Neuronal stem cell (in vitro differentiated cells): ENCODE results near the gene CD34.

Source experiments
- DNase-seq: peaks from one replicate; pipeline ENCODE4 v3.0.0-alpha.2; 2013; ENCODE audit warnings: low spot score
- H2AFZ ChIP-seq: one replicate; pipeline ENCODE4 v1.6.1; 2013; ENCODE audit warnings: mild to moderate bottlenecking, low read length, inconsistent platforms
- H2AK5ac ChIP-seq: 2 replicates; pipeline ENCODE4 v1.6.1; 2013; ENCODE audit warnings: low read depth, mild to moderate bottlenecking, inconsistent platforms, low read length, moderate library complexity, mixed read lengths
- H2BK120ac ChIP-seq: 2 replicates; pipeline ENCODE4 v1.6.1; 2013; ENCODE audit warnings: low read depth, mild to moderate bottlenecking, inconsistent platforms, low read length, moderate library complexity, mixed read lengths
- H2BK12ac ChIP-seq: one replicate; pipeline ENCODE4 v1.6.1; 2013; ENCODE audit warnings: low read length, inconsistent platforms
- H2BK15ac ChIP-seq: 2 replicates; pipeline ENCODE4 v1.6.1; 2013; ENCODE audit warnings: mild to moderate bottlenecking, low read length, inconsistent platforms, mixed read lengths
- H2BK5ac ChIP-seq: one replicate; pipeline ENCODE4 v1.6.1; 2013; ENCODE audit warnings: inconsistent platforms, mild to moderate bottlenecking, low read length, moderate library complexity
- H3K14ac ChIP-seq: one replicate; pipeline ENCODE4 v1.6.1; 2013; ENCODE audit warnings: low read length, inconsistent platforms
- H3K18ac ChIP-seq: 2 replicates; pipeline ENCODE4 v1.6.1; 2013; ENCODE audit warnings: low read length, inconsistent platforms
- H3K23ac ChIP-seq: 2 replicates; pipeline ENCODE4 v1.6.1; 2013; ENCODE audit warnings: low read depth, mild to moderate bottlenecking, mixed read lengths, low read length, inconsistent platforms; ENCODE audit not compliant: poor library complexity
- H3K27ac ChIP-seq: replicated peaks from 3 replicates; pipeline ENCODE4 v1.5.1; 2013; ENCODE audit warnings: low read length, inconsistent platforms
- H3K27me3 ChIP-seq, 3 experiments: 2 replicates each; pipeline ENCODE4 v1.6.1; 2013; ENCODE audit warnings: low read length in 3 of 3, mild to moderate bottlenecking in 2 of 3, inconsistent platforms in 1 of 3, low read depth in 1 of 3, mixed read lengths in 1 of 3, moderate library complexity in 1 of 3; ENCODE audit not compliant: control insufficient read depth in 3 of 3, insufficient read depth in 3 of 3
- H3K36me3 ChIP-seq, 2 donors: replicated peaks in 1 of 2; 2 replicates each; pipeline ENCODE4 v1.6.1; 2013; ENCODE audit warnings: low read length in 2 of 2; ENCODE audit not compliant: control insufficient read depth in 2 of 2, insufficient read depth in 2 of 2
- H3K4ac ChIP-seq: 2 replicates; pipeline ENCODE4 v1.6.1; 2013; ENCODE audit warnings: inconsistent platforms, mild to moderate bottlenecking, low read length, moderate library complexity
- H3K4me1 ChIP-seq, 2 donors: 1 replicate in 1 of 2; 2 replicates in 1 of 2; pipeline ENCODE4 v1.6.1; 2013; ENCODE audit warnings: low read length in 2 of 2, low read depth in 1 of 2; ENCODE audit not compliant: control insufficient read depth in 2 of 2, insufficient read depth in 1 of 2
- H3K4me2 ChIP-seq: one replicate; pipeline ENCODE4 v1.6.1; 2013; ENCODE audit warnings: mild to moderate bottlenecking, low read length, inconsistent platforms; ENCODE audit not compliant: insufficient read depth, poor library complexity, severe bottlenecking
- H3K4me3 ChIP-seq, 2 donors: 2 replicates each; pipeline ENCODE4 v1.5.1; 2013; ENCODE audit warnings: low read length in 2 of 2, mild to moderate bottlenecking in 2 of 2, inconsistent platforms in 1 of 2, moderate library complexity in 1 of 2
- H3K79me1 ChIP-seq: one replicate; pipeline ENCODE4 v1.6.1; 2013; ENCODE audit warnings: low read depth, mild to moderate bottlenecking, inconsistent platforms, low read length, moderate library complexity
- H3K9ac ChIP-seq: one replicate; pipeline ENCODE4 v1.6.1; 2013; ENCODE audit warnings: mild to moderate bottlenecking, low read depth, low read length, inconsistent platforms; ENCODE audit not compliant: poor library complexity
- H3K9me3 ChIP-seq, 2 donors: replicated peaks in 1 of 2; 2 replicates each; pipeline versions ENCODE3 to v1.6.1; 2013; ENCODE audit warnings: low read length in 2 of 2, mild to moderate bottlenecking in 2 of 2, inconsistent platforms in 1 of 2, low read depth in 1 of 2, mixed read lengths in 1 of 2, moderate library complexity in 1 of 2; ENCODE audit not compliant: control insufficient read depth in 2 of 2, insufficient read depth in 1 of 2
- H4K8ac ChIP-seq: one replicate; pipeline ENCODE4 v1.6.1; 2013; ENCODE audit warnings: low read depth, mild to moderate bottlenecking, inconsistent platforms, low read length, moderate library complexity
- H4K91ac ChIP-seq: one replicate; pipeline ENCODE4 v1.6.1; 2013; ENCODE audit warnings: low read length, low read depth, mild to moderate bottlenecking, inconsistent platforms; ENCODE audit not compliant: poor library complexity
- WGBS, 2 donors: extraction: QIAGEN DNeasy Blood & Tissue Kit; methylation state at CpG; one replicate each; pipeline ENCODE4 v1.1.7; 2013; ENCODE audit warnings: missing lambda C conversion rate in 2 of 2, mixed read lengths in 1 of 2; ENCODE audit not compliant: insufficient read length in 2 of 2, insufficient replicate concordance in 1 of 2; ENCODE audit errors: extremely low coverage in 2 of 2; 5-methylcytosine and 5-hydroxymethylcytosine counted together

CD34 gene

GRCh38 chr1:207839083-207839413 lies 71.9 kb downstream of the CD34 start:
- Histone ChIP-seq H3K79me1 (no peaks in the 10 kb centered on the region), H3K4me1 (peaks cover 3 to 4% of the 10 kb centered on the region in 2 donors)

GRCh38 chr1:207838156-207839082 lies 72.5 kb downstream of the CD34 start:
- WGBS, 2 donors = no CpG with 5 or more reads among the region's 15 CpGs
- no peak overlapping the region for H3K9ac ChIP-seq
- no peaks in the 10 kb centered on the region for H3K79me1 ChIP-seq
- no peak overlapping the region for H3K27ac ChIP-seq
- no peak for DNase-seq
- H3K4me3 ChIP-seq = no peak overlapping the region
- peak overlapping the region; percentile 87 for H4K8ac ChIP-seq
- H3K36me3 ChIP-seq = peaks cover 0 to 83% of the 10 kb centered on the region in 2 donors
- no peak overlapping the region for H3K18ac ChIP-seq
- H3K4me2 ChIP-seq = no peak overlapping the region
- no peak overlapping the region for H2BK120ac ChIP-seq
- no peak overlapping the region for H2BK15ac ChIP-seq
- H3K27me3 ChIP-seq = no peaks in the 10 kb centered on the region
- no peak overlapping the region for H3K14ac ChIP-seq
- H2AFZ ChIP-seq = no peak overlapping the region
- H2BK5ac ChIP-seq = no peak overlapping the region
- peaks cover 0 to 7% of the 10 kb centered on the region in 2 donors for H3K9me3 ChIP-seq
- no peak overlapping the region for H3K4ac ChIP-seq
- no peak overlapping the region for H2AK5ac ChIP-seq
- peaks cover 3 to 4% of the 10 kb centered on the region in 2 donors for H3K4me1 ChIP-seq
- H3K23ac ChIP-seq = peak overlapping the region; percentile 3
- H4K91ac ChIP-seq = no peak overlapping the region
- no peak overlapping the region for H2BK12ac ChIP-seq

More at GRCh38 chr1:207839083-207839413, 71.9 kb downstream of the CD34 start:
- no peak overlapping the region for H3K18ac ChIP-seq
- no peak overlapping the region for H4K91ac ChIP-seq
- no peak overlapping the region for H3K9ac ChIP-seq
- no peak overlapping the region for H2BK5ac ChIP-seq
- no peak overlapping the region for H4K8ac ChIP-seq
- H3K23ac ChIP-seq = no peak overlapping the region
- H3K27me3 ChIP-seq = no peaks in the 10 kb centered on the region
- H2BK15ac ChIP-seq = no peak overlapping the region
- H3K4ac ChIP-seq = no peak overlapping the region
- H3K9me3 ChIP-seq = peaks cover 0 to 7% of the 10 kb centered on the region in 2 donors
- no peak overlapping the region for H3K4me3 ChIP-seq
- peaks cover 0 to 86% of the 10 kb centered on the region in 2 donors for H3K36me3 ChIP-seq
- H2AFZ ChIP-seq = no peak overlapping the region
- H3K27ac ChIP-seq = no peak overlapping the region
- no peak overlapping the region for H2AK5ac ChIP-seq
- no peak overlapping the region for H3K14ac ChIP-seq
- no peak for DNase-seq
- no peak overlapping the region for H2BK12ac ChIP-seq
- H3K4me2 ChIP-seq = no peak overlapping the region
- H2BK120ac ChIP-seq = no peak overlapping the region

- Histone ChIP-seq H3K9ac (no peak overlapping the region), H3K4ac (no peak overlapping the region), H3K14ac (no peak overlapping the region), H3K27ac (no peak overlapping the region), H4K8ac (no peak overlapping the region), H3K23ac (no peak overlapping the region), H2AK5ac (no peak overlapping the region), H2BK120ac (no peak overlapping the region), H3K18ac (no peak overlapping the region), H2AFZ (no peak overlapping the region), H3K4me3 (no peak overlapping the region), H3K79me1 (no peaks in the 10 kb centered on the region), H4K91ac (no peak overlapping the region), H3K27me3 (no peaks in the 10 kb centered on the region), H3K4me1 (peaks cover 3 to 4% of the 10 kb centered on the region in 2 donors), H3K9me3 (peaks cover 0 to 7% of the 10 kb centered on the region in 2 donors), H3K36me3 (peaks cover 0 to 76% of the 10 kb centered on the region in 2 donors), H3K4me2 (no peak overlapping the region), H2BK5ac (no peak overlapping the region), H2BK15ac (no peak overlapping the region), H2BK12ac (no peak overlapping the region)
- no CpG with 5 or more reads among the region's 4 CpGs for WGBS, 2 donors
- DNase-seq = no peak
Observed at GRCh38 chr1:207837673-207838072, 73.3 kb downstream of the CD34 start.

- no peak overlapping the region for H2BK120ac ChIP-seq
- H3K4me2 ChIP-seq = no peak overlapping the region
- no peak overlapping the region for H4K8ac ChIP-seq
- no peak overlapping the region for H3K4ac ChIP-seq
- H2BK5ac ChIP-seq = no peak overlapping the region
- no peak overlapping the region for H3K27ac ChIP-seq
- no peak overlapping the region for H2BK15ac ChIP-seq
- H3K14ac ChIP-seq = no peak overlapping the region
- DNase-seq = no peak
- no peaks in the 10 kb centered on the region for H3K79me1 ChIP-seq
- peaks cover 0 to 7% of the 10 kb centered on the region in 2 donors for H3K9me3 ChIP-seq
- WGBS, 2 donors = no CpG with 5 or more reads among the region's 15 CpGs
- no peak overlapping the region for H2AFZ ChIP-seq
- H3K23ac ChIP-seq = no peak overlapping the region
- no peak overlapping the region for H2BK12ac ChIP-seq
- H4K91ac ChIP-seq = no peak overlapping the region
- H2AK5ac ChIP-seq = no peak overlapping the region
- no peaks in the 10 kb centered on the region for H3K27me3 ChIP-seq
- no peak overlapping the region for H3K4me3 ChIP-seq
- no peak overlapping the region for H3K18ac ChIP-seq
- peaks cover 0 to 67% of the 10 kb centered on the region in 2 donors for H3K36me3 ChIP-seq
- H3K4me1 ChIP-seq = peaks cover 0 to 2% of the 10 kb centered on the region in 2 donors
- H3K9ac ChIP-seq = no peak overlapping the region
Observed at GRCh38 chr1:207836591-207837347, 74.2 kb downstream of the CD34 start.
